ENCODE measurements around the gene RCN1. TPM values are rescaled to one million over a fixed set of nuclear protein-coding genes. Genes with fewer than 3 reads are reported as not detected.
A peak's percentile ranks its signal among the peaks of the same experiment; 100 is the strongest.

RCN1 gene
- total RNA-seq, 1 experiment from 2014 or later: 412 TPM

- Histone ChIP-seq H3K27me3 (replicated peaks; ENCODE audit: insufficient read depth, low read depth, low read length, poor library complexity) (no peaks in the 10 kb centered on the region), H3K4me1 (ENCODE audit: insufficient read depth, low read length, poor library complexity, severe bottlenecking) (peaks cover 8% of the 10 kb centered on the region), H3K27ac (ENCODE audit: low read depth, low read length, poor library complexity, severe bottlenecking) (no peak overlapping the region), H3K4me3 (ENCODE audit: low read depth, low read length, poor library complexity, severe bottlenecking) (no peak overlapping the region), H3K36me3 (ENCODE audit: insufficient read depth, low read length, poor library complexity, severe bottlenecking) (no peaks in the 10 kb centered on the region), H3K9me3 (ENCODE audit: low read depth, low read length, poor library complexity, severe bottlenecking) (no peaks in the 10 kb centered on the region)
- DNase-seq (ENCODE audit: low spot score): peak; percentile 58
- intact Hi-C loops (cut with micrococcal nuclease; ENCODE audit: unreplicated experiment): no loop called here
- CTCF ChIA-PET: no interaction called here
- POLR2A ChIA-PET (ENCODE audit: low non-redundant PET): interaction anchor here (0.5 kb wide), 1 partner anchor 151 kb away, joined by 4 read pairs; no protein-coding TSS in a partner anchor
- BruUV-seq (replicated peaks): no TSS peak
- no peak for TF ChIP-seq CTCF (conservative IDR thresholded peaks at IDR 0.05; ENCODE audit: low read depth, low read length)
These were observed 22.5 kb downstream of the RCN1 start for GRCh38 chr11:32113200-32113919.

GRCh38 chr11:32113920-32114203 is 23.0 kb downstream of the RCN1 start:
- no TSS peak for BruUV-seq (replicated peaks)
- H3K36me3 ChIP-seq (ENCODE audit: insufficient read depth, low read length, poor library complexity, severe bottlenecking): no peaks in the 10 kb centered on the region
- intact Hi-C loops (cut with micrococcal nuclease; ENCODE audit: unreplicated experiment): no loop called here
- ChIA-PET CTCF (no interaction called here), POLR2A (ENCODE audit: low non-redundant PET) (no interaction called here)
- no peaks in the 10 kb centered on the region for H3K9me3 ChIP-seq (ENCODE audit: low read depth, low read length, poor library complexity, severe bottlenecking)
- DNase-seq (ENCODE audit: low spot score): no peak
- H3K4me3 ChIP-seq (ENCODE audit: low read depth, low read length, poor library complexity, severe bottlenecking): no peak overlapping the region
- H3K27me3 ChIP-seq (replicated peaks; ENCODE audit: insufficient read depth, low read depth, low read length, poor library complexity): no peaks in the 10 kb centered on the region
- TF ChIP-seq CTCF (conservative IDR thresholded peaks at IDR 0.05; ENCODE audit: low read depth, low read length): no peak
- TF ChIP-seq EZH2 (IDR thresholded peaks at IDR 0.05; ENCODE audit: borderline replicate concordance, low read depth, low read length, poor library complexity, severe bottlenecking): no peak
- no peak overlapping the region for H3K27ac ChIP-seq (ENCODE audit: low read depth, low read length, poor library complexity, severe bottlenecking)
- H3K4me1 ChIP-seq (ENCODE audit: insufficient read depth, low read length, poor library complexity, severe bottlenecking): peaks cover 8% of the 10 kb centered on the region

DNA sequence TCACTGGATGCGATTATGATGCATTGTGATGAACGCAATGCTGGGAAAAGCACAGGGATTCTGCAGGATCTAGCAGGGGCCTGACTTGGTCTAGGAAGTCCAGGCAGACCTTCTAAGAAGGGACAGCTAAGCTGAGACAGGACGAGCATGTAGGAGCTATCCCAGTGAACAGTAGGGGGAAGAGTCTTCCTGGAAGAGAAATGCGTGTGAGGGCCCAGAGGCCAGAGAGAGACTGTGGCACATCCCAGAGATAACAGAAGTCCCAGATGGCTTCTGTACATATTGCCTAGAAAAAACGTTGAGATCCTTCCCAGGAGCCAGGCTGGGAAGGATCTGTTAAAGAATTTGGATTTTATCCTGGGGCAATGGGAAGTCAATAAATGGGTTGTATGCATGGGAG is 24.6 kb downstream of the RCN1 start:
- 0 out of 2 replicates have a peak, but pooled peaks have one; percentile 25 for TF ChIP-seq CTCF (conservative IDR thresholded peaks at IDR 0.05; ENCODE audit: low read depth, low read length)
- TF ChIP-seq EZH2 (IDR thresholded peaks at IDR 0.05; ENCODE audit: borderline replicate concordance, low read depth, low read length, poor library complexity, severe bottlenecking): no peak
- ChIA-PET CTCF (no interaction called here), POLR2A (ENCODE audit: low non-redundant PET) (no interaction called here)
- Histone ChIP-seq H3K9me3 (ENCODE audit: low read depth, low read length, poor library complexity, severe bottlenecking) (no peaks in the 10 kb centered on the region), H3K4me1 (ENCODE audit: insufficient read depth, low read length, poor library complexity, severe bottlenecking) (peaks cover 8% of the 10 kb centered on the region), H3K4me3 (ENCODE audit: low read depth, low read length, poor library complexity, severe bottlenecking) (no peak overlapping the region), H3K27ac (ENCODE audit: low read depth, low read length, poor library complexity, severe bottlenecking) (no peak overlapping the region), H3K36me3 (ENCODE audit: insufficient read depth, low read length, poor library complexity, severe bottlenecking) (no peaks in the 10 kb centered on the region), H3K27me3 (replicated peaks; ENCODE audit: insufficient read depth, low read depth, low read length, poor library complexity) (no peaks in the 10 kb centered on the region)
- no peak for DNase-seq (ENCODE audit: low spot score)
- BruUV-seq (replicated peaks): no TSS peak
- intact Hi-C loops (cut with micrococcal nuclease; ENCODE audit: unreplicated experiment): no loop called here
